IMR-90 (cell line): ENCODE measurements around the gene COL23A1.

Experiments
- BHLHE40 ChIP-seq: fragments of 150-350 bp; IDR thresholded peaks from 2 replicates; pipeline ENCODE4 v1.6.1; 2016; ENCODE audit warnings: mild to moderate bottlenecking, low read depth, low read length
- CEBPB ChIP-seq: IDR thresholded peaks from 2 replicates; pipeline ENCODE4 v1.6.1; 2012; ENCODE audit warnings: low read depth, low read length, improper control_type of control experiment
- CHD1 ChIP-seq: IDR thresholded peaks from 2 replicates; pipeline ENCODE4 v1.6.1; 2012; ENCODE audit warnings: low read depth, low read length, improper control_type of control experiment
- CTCF ChIP-seq: conservative IDR thresholded peaks from 2 replicates; pipeline ENCODE4 v1.5.1; 2012; ENCODE audit warnings: mild to moderate bottlenecking, low read depth, low read length, improper control_type of control experiment
- FOS ChIP-seq: fragments of 150-350 bp; IDR thresholded peaks from 2 replicates; pipeline ENCODE4 v1.6.1; 2016; ENCODE audit warnings: low read depth, low read length
- MAZ ChIP-seq: IDR thresholded peaks from 2 replicates; pipeline ENCODE4 v1.6.1; 2012; ENCODE audit warnings: low read depth, mild to moderate bottlenecking, low read length, improper control_type of control experiment, moderate library complexity, borderline replicate concordance
- MXI1 ChIP-seq: IDR thresholded peaks from 2 replicates; pipeline ENCODE4 v1.6.1; 2012; ENCODE audit warnings: low read depth, mild to moderate bottlenecking, low read length, moderate library complexity, borderline replicate concordance
- NFE2L2 ChIP-seq: fragments of 150-350 bp; IDR thresholded peaks from 2 replicates; pipeline ENCODE4 v1.6.1; 2016; ENCODE audit warnings: low read depth, mild to moderate bottlenecking, low read length
- POLR2A ChIP-seq: IDR thresholded peaks from 2 replicates; pipeline ENCODE4 v1.6.1; 2012; ENCODE audit warnings: mild to moderate bottlenecking, low read depth, low read length
- RAD21 ChIP-seq: IDR thresholded peaks from 2 replicates; pipeline ENCODE4 v1.6.1; 2012; ENCODE audit warnings: low read length, improper control_type of control experiment
- RCOR1 ChIP-seq: IDR thresholded peaks from 2 replicates; pipeline ENCODE4 v1.6.1; 2012; ENCODE audit warnings: mild to moderate bottlenecking, low read length, improper control_type of control experiment; ENCODE audit not compliant: insufficient replicate concordance
- RFX5 ChIP-seq: IDR thresholded peaks from 2 replicates; pipeline ENCODE4 v1.8.0; 2012; ENCODE audit warnings: low read depth, mild to moderate bottlenecking, low read length, moderate library complexity

GRCh38 chr5:178279723-178280438 lies 310.3 kb downstream of the COL23A1 start:
- peak; percentile 62 for TF ChIP-seq CTCF
- TF ChIP-seq MAZ = no peak; the same call in 1 of the 2 replicates
- TF ChIP-seq NFE2L2 = no peak
- TF ChIP-seq BHLHE40 = no peak
- TF ChIP-seq CEBPB = no peak
- TF ChIP-seq FOS = no peak
- TF ChIP-seq MXI1 = no peak
- no peak for TF ChIP-seq POLR2A
- no peak for TF ChIP-seq RFX5
- peak; percentile 70 for TF ChIP-seq RAD21
- TF ChIP-seq CHD1 = no peak
- TF ChIP-seq RCOR1 = no peak
